ENCODE measurements around the gene GABRA1.

- TF ChIP-seq CTCF (IDR thresholded peaks at IDR 0.05; ENCODE audit: extremely low read depth in 1 of 2, insufficient read depth in 1 of 2, low read depth in 1 of 2, low read length in 2 of 2) (no peak), MAX (IDR thresholded peaks at IDR 0.05; ENCODE audit: insufficient read depth, insufficient read length) (no peak), POLR2A (IDR thresholded peaks at IDR 0.05; ENCODE audit: low read depth, low read length) (no peak), EZH2 (IDR thresholded peaks at IDR 0.05; ENCODE audit: borderline replicate concordance, low read depth, low read length, severe bottlenecking) (no peak), GATA2 (IDR thresholded peaks at IDR 0.05; ENCODE audit: insufficient read depth, insufficient read length, low read depth, low read length) (no peak), POLR2AphosphoS5 (IDR thresholded peaks at IDR 0.05; ENCODE audit: insufficient read depth, low read depth, low read length) (no peak), MYC (IDR thresholded peaks at IDR 0.05; ENCODE audit: low read depth, low read length) (no peak), FOS (IDR thresholded peaks at IDR 0.05; ENCODE audit: borderline replicate concordance, insufficient read depth, low read length) (no peak), JUN (IDR thresholded peaks at IDR 0.05; ENCODE audit: borderline replicate concordance, insufficient read depth, insufficient read length, low read depth) (no peak)
These were observed 1.2 kb upstream of the GABRA1 start for GRCh38 chr5:161846746-161847145.

Data from endothelial cell of umbilical vein (primary cell).